ENCODE data around the gene C1QTNF8. TPM values are rescaled to one million over a fixed set of nuclear protein-coding genes. Genes with fewer than 3 reads are reported as not detected.

The C1QTNF8 gene
- total RNA-seq, 2 experiments from 2014 or later = not detected

- Histone ChIP-seq H3K27ac (ENCODE audit: low read depth, low read length, poor library complexity, severe bottlenecking) (no peak overlapping the region), H3K79me2 (ENCODE audit: insufficient read depth, low read depth, low read length) (no peaks in the 10 kb centered on the region), H4K20me1 (ENCODE audit: insufficient read depth, low read length) (no peaks in the 10 kb centered on the region), H3K9me3 (ENCODE audit: low read length) (0 out of 2 replicates have a peak, but pooled peaks cover 4% of the 10 kb centered on the region), H3K9me2 (ENCODE audit: insufficient read depth, low read length) (no peaks in the 10 kb centered on the region), H3K4me2 (ENCODE audit: low read length) (no peak overlapping the region), H2AFZ (ENCODE audit: low read length) (no peak overlapping the region), H3K4me3 (ENCODE audit: low read depth, low read length, poor library complexity, severe bottlenecking) (no peak overlapping the region), H3K36me3 (ENCODE audit: insufficient read depth, low read length) (no peaks in the 10 kb centered on the region), H3K4me1 (ENCODE audit: insufficient read depth, low read length, poor library complexity, severe bottlenecking) (no peaks in the 10 kb centered on the region)
- TF ChIP-seq EZH2phosphoT487 (IDR thresholded peaks at IDR 0.05; ENCODE audit: borderline replicate concordance, low read depth, low read length) (no peak), CTCF (conservative IDR thresholded peaks at IDR 0.05; ENCODE audit: low read length) (no peak)
- intact Hi-C loops (cut with micrococcal nuclease; ENCODE audit: unreplicated experiment) = no loop called here
- CTCF ChIA-PET (ENCODE audit: unreplicated experiment) = no interaction called here
- DNase-seq (ENCODE audit: low spot score) = no peak
- no TSS peak for BruUV-seq (replicated peaks)
- POLR2A ChIA-PET = no interaction called here
Observed at GRCh38 chr16:1095450-1096168, 435 bp downstream of the C1QTNF8 start.

DNA sequence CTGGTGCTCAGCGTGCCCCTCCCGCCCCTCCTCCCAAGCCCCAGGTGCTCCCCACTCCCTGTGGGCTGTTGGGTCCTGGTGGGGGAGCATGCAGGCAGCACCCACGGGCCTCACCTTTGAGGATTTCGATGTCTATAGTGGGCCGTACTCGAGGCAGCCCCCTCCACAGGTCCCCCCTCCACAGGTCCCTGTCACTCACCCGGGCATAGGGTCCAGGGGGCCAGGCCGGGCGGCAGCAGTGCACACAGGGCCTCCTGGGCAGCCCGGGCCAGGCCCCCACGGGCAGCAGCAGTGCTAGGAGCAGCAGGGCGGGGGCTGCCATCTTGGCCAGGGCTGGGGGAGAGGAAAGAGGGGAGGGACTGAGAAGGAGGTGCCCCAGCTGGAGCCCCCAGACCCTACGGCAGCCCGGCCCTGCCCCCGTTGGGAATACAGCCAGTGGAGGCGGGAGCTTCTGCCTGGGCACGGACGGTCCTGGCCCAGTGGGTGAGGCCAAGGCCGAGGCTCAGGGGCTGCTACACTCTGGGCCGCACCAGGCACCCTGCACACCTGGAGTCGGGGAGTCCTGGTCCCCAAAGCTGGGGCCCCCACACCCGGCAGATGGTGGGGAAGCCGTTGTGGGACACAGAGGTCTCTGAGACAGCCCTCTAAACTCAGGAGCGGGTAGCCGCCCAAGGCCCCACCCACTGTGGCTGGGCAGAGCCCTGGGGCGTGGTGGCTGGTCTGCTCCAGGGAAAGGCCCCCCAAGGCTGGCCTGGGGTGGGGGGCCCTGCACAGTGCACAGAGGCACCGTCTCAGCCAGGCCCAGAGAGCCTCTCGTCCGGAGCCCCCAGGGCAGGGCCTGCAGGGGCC lies 1.2 kb downstream of the C1QTNF8 start:
- no peaks in the 10 kb centered on the region for H3K9me2 ChIP-seq (ENCODE audit: insufficient read depth, low read length)
- H4K20me1 ChIP-seq (ENCODE audit: insufficient read depth, low read length) = no peaks in the 10 kb centered on the region
- H3K4me2 ChIP-seq (ENCODE audit: low read length) = no peak overlapping the region

More for the DNA sequence above, 1.2 kb downstream of the C1QTNF8 start:
- H3K27ac ChIP-seq (ENCODE audit: low read depth, low read length, poor library complexity, severe bottlenecking) = no peak overlapping the region
- no peak for DNase-seq (ENCODE audit: low spot score)
- H3K4me1 ChIP-seq (ENCODE audit: insufficient read depth, low read length, poor library complexity, severe bottlenecking) = no peaks in the 10 kb centered on the region
- 0 out of 2 replicates have a peak, but pooled peaks cover 4% of the 10 kb centered on the region for H3K9me3 ChIP-seq (ENCODE audit: low read length)
- no peak overlapping the region for H2AFZ ChIP-seq (ENCODE audit: low read length)
- ChIA-PET CTCF (ENCODE audit: unreplicated experiment) (no interaction called here), POLR2A (no interaction called here)
- TF ChIP-seq EZH2phosphoT487 (IDR thresholded peaks at IDR 0.05; ENCODE audit: borderline replicate concordance, low read depth, low read length) (no peak), CTCF (conservative IDR thresholded peaks at IDR 0.05; ENCODE audit: low read length) (no peak)
- no peak overlapping the region for H3K4me3 ChIP-seq (ENCODE audit: low read depth, low read length, poor library complexity, severe bottlenecking)
- no TSS peak for BruUV-seq (replicated peaks)
- intact Hi-C loops (cut with micrococcal nuclease; ENCODE audit: unreplicated experiment) = no loop called here
- H3K79me2 ChIP-seq (ENCODE audit: insufficient read depth, low read depth, low read length) = no peaks in the 10 kb centered on the region
- no peaks in the 10 kb centered on the region for H3K36me3 ChIP-seq (ENCODE audit: insufficient read depth, low read length)
